DND-41 (cell line): ENCODE data around the gene AKNA.

ENCODE experiments used
- CTCF ChIP-seq: IDR thresholded peaks from 2 replicates; pipeline ENCODE4 v1.5.1; 2012; ENCODE audit warnings: borderline replicate concordance, low read length, moderate library complexity, mild to moderate bottlenecking; ENCODE audit not compliant: poor library complexity, severe bottlenecking; ENCODE audit errors: extremely low read depth
- EZH2 ChIP-seq: IDR thresholded peaks from 3 replicates; pipeline ENCODE4 v1.6.1; 2012; ENCODE audit warnings: borderline replicate concordance, low read depth, mild to moderate bottlenecking, moderate library complexity, low read length, inconsistent platforms; ENCODE audit not compliant: severe bottlenecking

GRCh38 chr9:114301798-114302565 lies 85.8 kb downstream of the AKNA start:
- TF ChIP-seq CTCF (no peak), EZH2 (no peak)
